Transverse colon (tissue), 4 donors: ENCODE measurements around the gene RAB3C. TPM values are rescaled to one million over a fixed set of nuclear protein-coding genes. Genes with fewer than 3 reads are reported as not detected.
"Not testable (repeated sequence)": the region's sequence is repeated elsewhere in the genome, so short reads cannot be mapped to it uniquely, and the experiment has no call there.

ENCODE experiments used
- DNase-seq: peaks from one replicate; pipeline ENCODE4 v3.0.0-alpha.2; 2019
- H3K27ac ChIP-seq, 4 donors: fragments of 200-600 bp; sonication (generic); 2 replicates each; pipeline ENCODE4 v1.5.1; 2016 to 2018; ENCODE audit warnings: inconsistent platforms in 4 of 4
- H3K27me3 ChIP-seq: fragments of 200-600 bp; sonication (generic); 2 replicates; pipeline ENCODE4 v1.5.1; 2017; ENCODE audit warnings: inconsistent platforms
- H3K36me3 ChIP-seq, 4 donors: fragments of 200-600 bp; sonication (generic); 2 replicates each; pipeline ENCODE4 v1.5.1; 2017 to 2019; ENCODE audit warnings: inconsistent platforms in 4 of 4
- H3K4me1 ChIP-seq, 4 donors: fragments of 200-600 bp; sonication (generic); 2 replicates each; pipeline ENCODE4 v1.5.1; 2017 to 2020; ENCODE audit warnings: inconsistent platforms in 4 of 4
- H3K4me3 ChIP-seq, 4 donors: fragments of 200-600 bp; sonication (generic); 1 replicate in 1 of 4; 2 replicates in 3 of 4; pipeline versions ENCODE4 v1.5.1 to v1.6.1; 2017 to 2019; ENCODE audit warnings: inconsistent platforms in 4 of 4
- H3K9me3 ChIP-seq, 2 donors: fragments of 200-600 bp; sonication (generic); 2 replicates each; pipeline ENCODE4 v1.5.1; 2017 to 2019; ENCODE audit warnings: inconsistent platforms in 2 of 2
- EP300 ChIP-seq: sonication (generic); formaldehyde crosslinking; IDR thresholded peaks from one replicate; pipeline ENCODE4 v1.6.1; 2017; ENCODE audit warnings: antibody characterized with exemption, low read depth
- POLR2A ChIP-seq: fragments of 450-650 bp; IDR thresholded peaks from one replicate; pipeline ENCODE4 v1.6.1; 2016; ENCODE audit warnings: antibody characterized with exemption, mild to moderate bottlenecking, moderate library complexity
- POLR2AphosphoS5 ChIP-seq, 3 donors: sonication (generic); formaldehyde crosslinking; IDR thresholded peaks; one replicate each; pipeline ENCODE4 v1.6.1; 2016; ENCODE audit warnings: antibody characterized with exemption in 3 of 3
- WGBS, 2 donors: methylation state at CpG; one replicate each; pipeline ENCODE4 v1.1.5; 2018; ENCODE audit warnings: low coverage in 1 of 2; 5-methylcytosine and 5-hydroxymethylcytosine counted together
- in situ Hi-C, 4 donors: fragments of 200-750 bp; cut with MboI; loops; one replicate each; pipeline versions ENCODE4 v1.15.0 to v1.15.1; 2017; ENCODE audit warnings: low sequenced_read_pairs in 3 of 4, low pct_ligation_motif_present in 1 of 4, low pct_unique_long_range_greater_than_20kb in 1 of 4
- intact Hi-C: fragments of 100-400 bp; cut with DNase I; formaldehyde crosslinking; loops from one replicate; pipeline ENCODE4 v1.15.1; 2023; ENCODE audit warnings: low total_unique reads
- total RNA-seq, 4 donors: library from RNA; depleted of rRNA; stranded (reverse); fragments of >200 nt; gene quantifications; one replicate each; pipeline ENCODE4 v1.1.0, GENCODE V29; 2016
- TF ChIP-seq, protein P1 (sequence below), 5 experiments: fragments of 200-600 bp in 3 of 5; fragments of 450-650 bp in 2 of 5; sonication (generic) in 3 of 5; IDR thresholded peaks; 1 replicate in 2 of 5; 2 replicates in 3 of 5; pipeline ENCODE4 v1.5.1; 2016 to 2017; ENCODE audit warnings: antibody characterized with exemption in 5 of 5, inconsistent platforms in 3 of 5, mild to moderate bottlenecking in 2 of 5, moderate library complexity in 1 of 5

The RAB3C gene
- total RNA-seq, 4 donors from 2014 or later = 0.20 to 0.75 (median 0.51) TPM

DNA sequence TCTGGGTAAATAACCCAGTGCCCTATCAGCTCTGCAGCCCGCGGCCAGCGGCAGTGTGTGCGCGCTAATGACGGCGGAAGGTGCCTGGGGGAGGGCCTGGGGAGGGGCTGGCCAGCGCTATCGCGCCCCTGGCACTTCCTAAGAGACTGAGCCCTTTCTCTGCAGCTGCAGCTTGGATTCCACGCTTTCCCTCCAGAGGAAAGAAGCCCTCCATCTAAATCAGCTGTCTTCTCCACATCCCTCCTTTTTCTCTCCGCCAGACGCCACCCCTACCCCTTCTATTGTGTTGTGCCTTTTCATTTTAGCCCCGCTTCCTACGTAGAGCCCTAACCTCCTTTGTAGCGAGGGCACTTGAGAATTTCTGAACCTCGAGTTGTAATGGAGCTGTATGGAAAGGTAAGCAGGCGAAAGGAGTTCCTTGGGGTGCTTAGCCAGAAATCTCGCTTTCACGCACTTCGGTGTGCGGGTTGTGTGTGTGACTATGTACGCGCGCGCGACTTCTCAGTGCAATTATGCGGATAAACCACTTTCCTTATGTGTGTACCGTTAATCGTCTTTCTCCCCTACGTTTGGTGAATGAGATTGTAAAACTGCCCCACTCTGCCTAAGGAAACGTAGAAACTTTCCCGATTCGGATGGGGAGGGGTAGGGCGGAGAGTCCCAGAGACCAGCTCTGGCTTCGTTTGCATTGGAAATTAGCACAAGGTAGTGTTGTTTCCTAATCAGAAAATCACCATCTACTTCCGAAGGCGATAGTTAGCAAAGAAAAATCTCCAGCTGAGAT, 664 bp upstream of the RAB3C start:
- peak overlapping the region; percentile 15 to 58 (median 38) for H3K4me3 ChIP-seq
- in situ Hi-C loops = no loop called here
- H3K4me1 ChIP-seq = peaks cover 0 to 17% (median 11%) of the 10 kb centered on the region in 4 donors
- TF ChIP-seq, protein P1, sequence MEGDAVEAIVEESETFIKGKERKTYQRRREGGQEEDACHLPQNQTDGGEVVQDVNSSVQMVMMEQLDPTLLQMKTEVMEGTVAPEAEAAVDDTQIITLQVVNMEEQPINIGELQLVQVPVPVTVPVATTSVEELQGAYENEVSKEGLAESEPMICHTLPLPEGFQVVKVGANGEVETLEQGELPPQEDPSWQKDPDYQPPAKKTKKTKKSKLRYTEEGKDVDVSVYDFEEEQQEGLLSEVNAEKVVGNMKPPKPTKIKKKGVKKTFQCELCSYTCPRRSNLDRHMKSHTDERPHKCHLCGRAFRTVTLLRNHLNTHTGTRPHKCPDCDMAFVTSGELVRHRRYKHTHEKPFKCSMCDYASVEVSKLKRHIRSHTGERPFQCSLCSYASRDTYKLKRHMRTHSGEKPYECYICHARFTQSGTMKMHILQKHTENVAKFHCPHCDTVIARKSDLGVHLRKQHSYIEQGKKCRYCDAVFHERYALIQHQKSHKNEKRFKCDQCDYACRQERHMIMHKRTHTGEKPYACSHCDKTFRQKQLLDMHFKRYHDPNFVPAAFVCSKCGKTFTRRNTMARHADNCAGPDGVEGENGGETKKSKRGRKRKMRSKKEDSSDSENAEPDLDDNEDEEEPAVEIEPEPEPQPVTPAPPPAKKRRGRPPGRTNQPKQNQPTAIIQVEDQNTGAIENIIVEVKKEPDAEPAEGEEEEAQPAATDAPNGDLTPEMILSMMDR (IDR thresholded peaks at IDR 0.05) = no peak
- TF ChIP-seq POLR2A (no peak), EP300 (no peak), POLR2AphosphoS5 (IDR thresholded peaks at IDR 0.05) (no peak)
- no peaks in the 10 kb centered on the region for H3K9me3 ChIP-seq
- intact Hi-C loops = no loop called here
- 1 to 5% methylated on average over 6 to 38 of the region's 38 CpGs for WGBS, 2 donors
- DNase-seq = no peak
- H3K27me3 ChIP-seq = peaks cover 48% of the 10 kb centered on the region
- no peaks in the 10 kb centered on the region for H3K36me3 ChIP-seq
- H3K27ac ChIP-seq = no peak overlapping the region

DNA sequence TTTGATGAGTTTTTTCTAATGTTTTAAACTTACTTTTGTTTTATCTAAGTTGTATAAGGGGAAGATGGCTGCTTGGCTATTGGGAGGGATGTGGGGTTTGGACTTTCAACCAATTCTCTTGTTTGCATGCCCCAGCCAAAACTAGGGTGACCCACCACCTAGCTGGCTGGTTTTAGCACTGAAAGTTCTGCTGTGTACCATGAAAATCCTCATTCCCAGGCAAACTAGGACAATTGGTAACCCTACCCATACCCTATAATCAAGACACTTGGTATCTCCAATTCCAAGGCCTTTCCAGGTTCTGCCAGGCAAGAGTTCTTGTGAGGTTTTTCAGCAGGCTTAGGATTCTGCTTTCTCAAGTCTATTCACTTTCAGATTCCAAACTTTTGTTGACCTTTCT, 13.1 kb downstream of the RAB3C start:
- Histone ChIP-seq H3K9me3 (no peaks in the 10 kb centered on the region), H3K36me3 (no peaks in the 10 kb centered on the region), H3K4me1 (no peaks in the 10 kb centered on the region), H3K4me3 (no peak overlapping the region), H3K27me3 (no peaks in the 10 kb centered on the region), H3K27ac (no peak overlapping the region)
- intact Hi-C loops (no loop called here), in situ Hi-C loops (no loop called here)
- no peak for DNase-seq
- no peak for TF ChIP-seq POLR2A
- no peak for TF ChIP-seq EP300
- TF ChIP-seq, protein P1 (IDR thresholded peaks at IDR 0.05) = no peak
- TF ChIP-seq POLR2AphosphoS5 (IDR thresholded peaks at IDR 0.05) = no peak

DNA sequence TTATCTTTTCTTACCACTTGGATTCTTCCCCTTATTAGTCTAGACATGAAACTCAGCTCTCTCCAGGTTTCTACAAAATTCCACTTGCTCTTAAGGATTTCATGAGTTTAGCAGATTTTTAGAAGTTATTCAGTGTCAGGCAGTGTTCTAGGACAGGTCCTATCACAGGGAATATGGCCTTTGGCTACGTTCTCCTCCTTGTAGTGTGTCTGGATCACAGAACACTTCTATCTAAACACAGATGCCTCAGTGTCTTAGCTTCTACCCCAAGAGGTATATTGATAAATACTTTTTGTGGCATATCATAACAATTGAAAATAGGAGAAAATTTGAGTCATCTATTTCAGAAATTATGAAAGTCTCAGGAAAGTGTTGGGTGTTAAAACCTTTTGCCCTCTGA, 15.6 kb downstream of the RAB3C start:
- Histone ChIP-seq H3K4me1 (no peaks in the 10 kb centered on the region), H3K36me3 (no peaks in the 10 kb centered on the region), H3K27ac (no peak overlapping the region), H3K4me3 (no peak overlapping the region), H3K27me3 (no peaks in the 10 kb centered on the region), H3K9me3 (no peaks in the 10 kb centered on the region)
- DNase-seq = no peak
- intact Hi-C loops (no loop called here), in situ Hi-C loops (no loop called here)
- no peak for TF ChIP-seq POLR2AphosphoS5 (IDR thresholded peaks at IDR 0.05)
- TF ChIP-seq EP300 = no peak
- no peak for TF ChIP-seq POLR2A
- TF ChIP-seq, protein P1 (IDR thresholded peaks at IDR 0.05) = no peak
- WGBS, 2 donors = 80 to 89% methylated on average over 1 of the region's 1 CpG

DNA sequence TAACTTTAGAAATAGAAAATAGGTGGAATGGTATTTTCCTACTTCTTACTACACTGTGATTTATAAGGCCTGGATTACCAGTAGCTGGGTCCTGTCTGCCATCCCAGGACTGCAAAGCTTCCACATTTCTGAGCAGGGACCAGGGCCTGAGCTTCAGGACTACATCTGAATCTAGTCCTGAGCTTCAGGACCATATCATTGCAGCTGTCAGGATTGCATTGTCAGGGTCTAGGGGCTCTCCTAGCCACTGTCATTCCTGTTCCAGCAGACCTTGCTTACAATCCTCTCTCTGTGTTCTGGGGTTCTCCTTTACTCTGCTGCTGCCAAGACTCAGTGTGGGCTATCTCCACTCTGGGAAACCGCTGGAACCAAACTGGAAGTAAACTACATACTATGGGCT, 16.3 kb downstream of the RAB3C start:
- no peak overlapping the region for H3K4me3 ChIP-seq
- in situ Hi-C loops (no loop called here), intact Hi-C loops (no loop called here)
- no peaks in the 10 kb centered on the region for H3K9me3 ChIP-seq
- no peaks in the 10 kb centered on the region for H3K27me3 ChIP-seq
- H3K36me3 ChIP-seq = no peaks in the 10 kb centered on the region
- 80 to 89% methylated on average over 1 of the region's 1 CpG for WGBS, 2 donors
- no peak for DNase-seq
- TF ChIP-seq POLR2AphosphoS5 (IDR thresholded peaks at IDR 0.05) (no peak), POLR2A (no peak), EP300 (no peak)
- TF ChIP-seq, protein P1 (IDR thresholded peaks at IDR 0.05) = no peak
- no peaks in the 10 kb centered on the region for H3K4me1 ChIP-seq
- no peak overlapping the region for H3K27ac ChIP-seq

DNA sequence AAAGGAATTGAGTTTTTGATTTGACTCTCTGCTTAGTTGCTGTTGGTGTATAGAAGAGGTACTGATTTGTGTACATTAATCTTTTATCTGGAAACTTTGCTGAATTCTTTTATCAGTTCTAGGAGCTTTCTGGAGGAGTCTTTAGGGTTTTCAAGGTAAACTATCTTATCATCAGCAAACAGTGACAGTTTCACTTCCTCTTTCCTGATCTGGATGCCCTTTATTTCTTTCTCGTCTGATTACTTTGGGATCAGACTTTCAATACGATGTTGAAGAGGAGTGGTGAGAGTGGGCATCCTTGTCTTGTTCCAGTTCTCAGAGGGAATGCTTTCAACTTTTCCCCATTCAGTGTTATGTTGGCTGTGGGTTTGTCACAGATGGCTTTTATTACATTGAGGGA, 17.7 kb downstream of the RAB3C start:
- H3K4me3 ChIP-seq, in situ Hi-C loops, H3K27me3 ChIP-seq, H3K9me3 ChIP-seq, H3K36me3 ChIP-seq, intact Hi-C loops, H3K4me1 ChIP-seq, DNase-seq, H3K27ac ChIP-seq: not testable (repeated sequence)
- 31 to 35% methylated on average over 2 of the region's 2 CpGs for WGBS, 2 donors

DNA sequence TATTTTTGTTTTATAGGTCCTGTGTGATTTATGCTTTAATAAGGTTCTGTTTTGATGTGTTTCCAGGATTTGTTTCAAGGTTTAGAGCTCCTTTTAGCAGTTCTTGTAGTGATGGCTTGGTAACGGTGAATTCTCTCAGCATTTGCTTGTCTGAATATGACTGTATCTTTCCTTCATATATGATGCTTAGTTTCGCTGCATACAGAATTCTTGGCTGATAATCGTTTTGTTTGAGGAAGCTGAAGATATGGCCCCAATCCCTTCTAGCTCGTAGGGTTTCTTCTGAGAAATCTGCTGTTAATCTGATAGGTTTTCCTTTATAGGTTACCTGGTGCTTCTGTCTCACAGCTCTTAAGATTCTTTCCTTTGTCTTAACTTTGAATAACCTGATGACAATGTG, 20.0 kb downstream of the RAB3C start:
- H3K4me1 ChIP-seq, H3K4me3 ChIP-seq, in situ Hi-C loops, DNase-seq, H3K27me3 ChIP-seq, H3K36me3 ChIP-seq, H3K27ac ChIP-seq, H3K9me3 ChIP-seq, intact Hi-C loops: not testable (repeated sequence)
- WGBS, 2 donors = 90 to 100% methylated on average over 4 of the region's 4 CpGs
